ENCODE data around the gene LAMP5. TPM values are rescaled to one million over a fixed set of nuclear protein-coding genes. Genes with fewer than 3 reads are reported as not detected.

LAMP5 gene
- total RNA-seq, 1 donor from 2014 or later = 0.86 TPM

DNA sequence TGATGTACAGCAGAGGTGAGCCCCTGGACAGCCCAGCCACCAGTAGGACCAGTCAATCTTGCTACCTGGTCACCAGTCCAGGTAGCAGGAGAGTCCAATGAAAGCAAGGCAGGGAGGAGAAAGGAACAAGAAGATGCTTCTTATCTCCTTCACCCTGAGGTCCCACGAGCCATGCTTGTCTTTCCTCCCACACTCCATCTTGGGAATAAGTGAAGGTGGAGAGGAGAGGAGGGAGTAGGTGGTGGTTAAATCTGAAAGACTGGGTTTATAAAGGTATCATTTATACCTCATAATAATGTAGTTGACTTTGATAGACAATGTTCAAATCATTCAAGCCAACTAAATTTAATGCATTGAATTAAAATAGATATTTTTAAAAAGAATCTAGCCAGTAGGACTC is 35.9 kb downstream of the LAMP5 start:
- peaks cover 51% of the 10 kb centered on the region for H3K27me3 Mint-ChIP-seq (ENCODE audit: unreplicated experiment)

DNA sequence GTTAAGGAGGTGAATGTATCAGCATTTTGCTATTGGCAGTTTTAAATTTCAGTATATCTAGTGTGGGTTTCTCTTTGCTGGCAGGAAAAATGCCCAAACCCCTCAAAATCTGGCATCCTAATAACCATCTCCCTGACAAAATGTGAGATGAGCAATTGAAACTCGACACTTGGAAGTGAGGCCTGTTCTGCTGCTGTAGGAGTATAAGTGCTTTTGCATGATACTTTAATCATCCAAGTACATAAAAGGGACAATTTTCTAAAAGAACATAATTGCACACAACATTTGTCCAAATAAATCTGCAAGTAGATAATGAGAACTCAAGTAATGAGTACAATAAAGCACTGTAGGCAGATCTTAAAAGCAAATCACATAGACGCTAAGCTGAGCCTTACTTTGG is 36.5 kb downstream of the LAMP5 start:
- H3K27ac Mint-ChIP-seq (ENCODE audit: unreplicated experiment) = no peak overlapping the region
- H3K36me3 Mint-ChIP-seq (ENCODE audit: unreplicated experiment) = no peaks in the 10 kb centered on the region
- H3K4me1 Mint-ChIP-seq (ENCODE audit: unreplicated experiment) = no peaks in the 10 kb centered on the region
- DNase-seq (ENCODE audit: extremely low spot score, unreplicated experiment) = no peak
- TF ChIP-seq, protein P1, sequence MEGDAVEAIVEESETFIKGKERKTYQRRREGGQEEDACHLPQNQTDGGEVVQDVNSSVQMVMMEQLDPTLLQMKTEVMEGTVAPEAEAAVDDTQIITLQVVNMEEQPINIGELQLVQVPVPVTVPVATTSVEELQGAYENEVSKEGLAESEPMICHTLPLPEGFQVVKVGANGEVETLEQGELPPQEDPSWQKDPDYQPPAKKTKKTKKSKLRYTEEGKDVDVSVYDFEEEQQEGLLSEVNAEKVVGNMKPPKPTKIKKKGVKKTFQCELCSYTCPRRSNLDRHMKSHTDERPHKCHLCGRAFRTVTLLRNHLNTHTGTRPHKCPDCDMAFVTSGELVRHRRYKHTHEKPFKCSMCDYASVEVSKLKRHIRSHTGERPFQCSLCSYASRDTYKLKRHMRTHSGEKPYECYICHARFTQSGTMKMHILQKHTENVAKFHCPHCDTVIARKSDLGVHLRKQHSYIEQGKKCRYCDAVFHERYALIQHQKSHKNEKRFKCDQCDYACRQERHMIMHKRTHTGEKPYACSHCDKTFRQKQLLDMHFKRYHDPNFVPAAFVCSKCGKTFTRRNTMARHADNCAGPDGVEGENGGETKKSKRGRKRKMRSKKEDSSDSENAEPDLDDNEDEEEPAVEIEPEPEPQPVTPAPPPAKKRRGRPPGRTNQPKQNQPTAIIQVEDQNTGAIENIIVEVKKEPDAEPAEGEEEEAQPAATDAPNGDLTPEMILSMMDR (IDR thresholded peaks at IDR 0.05) = no peak
- peaks cover 6% of the 10 kb centered on the region for H3K9me3 Mint-ChIP-seq (ENCODE audit: unreplicated experiment)
- no peak overlapping the region for H3K4me3 Mint-ChIP-seq (ENCODE audit: unreplicated experiment)
- H3K27me3 Mint-ChIP-seq (ENCODE audit: unreplicated experiment) = peaks cover 47% of the 10 kb centered on the region

More for the DNA sequence above, 35.9 kb downstream of the LAMP5 start:
- H3K4me1 Mint-ChIP-seq (ENCODE audit: unreplicated experiment) = no peaks in the 10 kb centered on the region
- DNase-seq (ENCODE audit: extremely low spot score, unreplicated experiment) = no peak
- no peak overlapping the region for H3K4me3 Mint-ChIP-seq (ENCODE audit: unreplicated experiment)
- no peaks in the 10 kb centered on the region for H3K36me3 Mint-ChIP-seq (ENCODE audit: unreplicated experiment)
- no peak overlapping the region for H3K27ac Mint-ChIP-seq (ENCODE audit: unreplicated experiment)
- peaks cover 6% of the 10 kb centered on the region for H3K9me3 Mint-ChIP-seq (ENCODE audit: unreplicated experiment)
- TF ChIP-seq, protein P1 (IDR thresholded peaks at IDR 0.05) = no peak

DNA sequence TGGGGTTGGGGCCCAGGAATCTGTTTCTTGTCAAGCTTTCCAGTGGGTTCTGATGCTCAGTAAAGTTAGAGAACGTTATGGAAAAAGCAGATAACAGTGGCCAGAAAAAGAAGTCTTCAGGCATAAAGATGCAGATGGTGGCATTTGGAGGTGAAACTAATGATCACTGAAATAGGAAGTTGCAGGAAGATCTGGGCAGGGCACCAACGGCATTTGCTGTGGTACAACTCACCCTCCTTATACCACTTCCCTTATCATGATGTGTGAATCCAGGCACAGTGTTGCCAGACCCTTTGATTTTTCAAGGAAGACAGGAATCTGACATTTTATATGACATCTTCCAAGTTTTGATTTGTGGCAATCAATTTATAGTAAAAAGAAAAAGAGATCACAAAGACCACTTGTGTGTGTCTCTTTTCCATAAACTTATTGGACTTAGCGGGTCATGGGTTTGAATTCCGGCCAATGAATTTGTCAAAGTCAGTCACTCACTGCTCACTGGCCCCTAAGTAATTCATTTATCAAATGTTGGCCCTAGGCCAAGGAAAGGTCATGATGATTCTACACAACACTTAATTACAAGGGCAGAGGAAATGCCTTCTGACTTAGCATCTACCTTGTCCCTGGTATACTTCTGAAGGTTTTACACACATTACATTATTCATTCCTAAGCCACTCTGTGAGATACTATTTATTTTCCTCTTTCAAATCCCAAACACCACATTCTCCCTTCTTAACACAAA is 37.6 kb downstream of the LAMP5 start:
- Mint-ChIP-seq H3K27ac (ENCODE audit: unreplicated experiment) (no peak overlapping the region), H3K4me3 (ENCODE audit: unreplicated experiment) (no peak overlapping the region), H3K27me3 (ENCODE audit: unreplicated experiment) (peaks cover 42% of the 10 kb centered on the region), H3K4me1 (ENCODE audit: unreplicated experiment) (no peaks in the 10 kb centered on the region), H3K9me3 (ENCODE audit: unreplicated experiment) (peaks cover 6% of the 10 kb centered on the region), H3K36me3 (ENCODE audit: unreplicated experiment) (no peaks in the 10 kb centered on the region)
- TF ChIP-seq, protein P1 (IDR thresholded peaks at IDR 0.05) = no peak
- no peak for DNase-seq (ENCODE audit: extremely low spot score, unreplicated experiment)

DNA sequence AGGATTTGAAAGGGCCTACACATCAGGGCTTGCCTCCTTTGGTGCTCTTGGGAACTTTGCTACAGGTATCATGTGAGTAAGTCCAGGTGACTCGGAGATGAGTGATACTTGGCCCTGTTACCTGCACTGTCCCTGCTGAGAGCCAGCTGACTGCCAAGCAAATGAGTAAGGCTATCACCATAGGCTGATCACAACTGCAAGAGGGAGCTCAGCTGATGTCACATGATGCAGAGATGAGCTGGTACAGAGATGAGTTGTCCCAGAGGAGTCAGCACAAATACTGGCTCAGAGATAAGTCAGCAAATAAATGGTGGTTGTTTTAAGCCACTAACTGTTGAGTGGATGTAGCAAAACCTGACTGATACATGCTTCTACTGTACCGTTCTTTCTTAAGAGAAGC is 41.4 kb downstream of the LAMP5 start:
- no peak overlapping the region for H3K27ac Mint-ChIP-seq (ENCODE audit: unreplicated experiment)
- peaks cover 43% of the 10 kb centered on the region for H3K27me3 Mint-ChIP-seq (ENCODE audit: unreplicated experiment)
- DNase-seq (ENCODE audit: extremely low spot score, unreplicated experiment) = no peak

DNA sequence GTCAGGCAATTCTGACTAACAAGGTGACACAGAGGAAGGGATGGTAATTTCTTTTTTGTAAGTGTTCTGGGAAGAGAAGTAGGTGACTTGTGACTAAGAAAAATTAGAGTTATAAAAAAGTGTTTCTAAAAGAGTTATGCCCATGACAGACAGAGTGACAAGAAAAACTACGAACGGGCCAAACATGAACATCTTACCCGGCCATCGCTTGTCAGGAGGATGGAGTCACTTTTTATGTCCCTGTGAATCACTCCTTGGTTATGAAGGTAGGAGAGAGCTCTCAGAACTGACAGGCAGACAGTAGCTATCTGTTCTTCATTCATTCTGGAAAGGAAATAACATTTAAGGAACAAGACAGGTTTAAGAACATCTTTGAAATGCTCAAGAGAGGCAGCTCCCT is 43.0 kb downstream of the LAMP5 start:
- Mint-ChIP-seq H3K27ac (ENCODE audit: unreplicated experiment) (no peak overlapping the region), H3K9me3 (ENCODE audit: unreplicated experiment) (peaks cover 6% of the 10 kb centered on the region), H3K4me3 (ENCODE audit: unreplicated experiment) (no peak overlapping the region), H3K27me3 (ENCODE audit: unreplicated experiment) (peaks cover 55% of the 10 kb centered on the region), H3K36me3 (ENCODE audit: unreplicated experiment) (no peaks in the 10 kb centered on the region), H3K4me1 (ENCODE audit: unreplicated experiment) (no peaks in the 10 kb centered on the region)
- TF ChIP-seq, protein P1 (IDR thresholded peaks at IDR 0.05) = no peak
- no peak for DNase-seq (ENCODE audit: extremely low spot score, unreplicated experiment)

More for the DNA sequence above, 41.4 kb downstream of the LAMP5 start:
- peaks cover 6% of the 10 kb centered on the region for H3K9me3 Mint-ChIP-seq (ENCODE audit: unreplicated experiment)
- H3K36me3 Mint-ChIP-seq (ENCODE audit: unreplicated experiment) = no peaks in the 10 kb centered on the region
- TF ChIP-seq, protein P1 (IDR thresholded peaks at IDR 0.05) = no peak
- H3K4me1 Mint-ChIP-seq (ENCODE audit: unreplicated experiment) = no peaks in the 10 kb centered on the region
- H3K4me3 Mint-ChIP-seq (ENCODE audit: unreplicated experiment) = no peak overlapping the region

All from osteocyte (in vitro differentiated cells).